CD4-positive, alpha-beta T cell (primary cell): ENCODE measurements around the gene TMEM163. TPM values are rescaled to one million over a fixed set of nuclear protein-coding genes. Genes with fewer than 3 reads are reported as not detected.

Experiments used
- ATAC-seq: fragments of 200-7000 bp; cut with Tn5 transposase; one replicate; pipeline ENCODE4 v1.10.0; 2022; ENCODE audit warnings: mild to moderate bottlenecking; ENCODE audit not compliant: poor library complexity
- CTCF ChIA-PET: fragments of 350-600 bp; sonication (Branson Sonifier 250); formaldehyde crosslinking; loops from one replicate; lab custom pipeline; 2021; ENCODE audit warnings: antibody characterized with exemption, inconsistent platforms; lab: Charles Lee
- POLR2A ChIA-PET: fragments of 350-600 bp; sonication (Branson Sonifier 250); formaldehyde crosslinking; loops from one replicate; lab custom pipeline; 2021; ENCODE audit warnings: antibody characterized with exemption, inconsistent platforms; lab: Charles Lee
- DNase-seq, 14 experiments: peaks; one replicate each; pipeline ENCODE4 v3.0.0-alpha.2; 2013 to 2020; ENCODE audit warnings: mixed read lengths in 2 of 14
- H3K27ac ChIP-seq, 2 donors: one replicate each; pipeline versions ENCODE4 v1.5.1 to v1.7.0; 2013; ENCODE audit warnings: low read length in 2 of 2, low read depth in 1 of 2, mild to moderate bottlenecking in 1 of 2
- H3K27me3 ChIP-seq, 2 experiments: 1 replicate in 1 of 2; 2 replicates in 1 of 2; pipeline versions ENCODE4 v1.6.1 to v1.7.0; 2013; ENCODE audit warnings: low read length in 2 of 2, control low read depth in 1 of 2, mild to moderate bottlenecking in 1 of 2, moderate library complexity in 1 of 2; ENCODE audit not compliant: insufficient read depth in 2 of 2, control insufficient read depth in 1 of 2
- H3K36me3 ChIP-seq: one replicate; pipeline ENCODE4 v1.6.1; 2013; ENCODE audit warnings: low read length, control low read depth; ENCODE audit not compliant: insufficient read depth
- H3K4me1 ChIP-seq: one replicate; pipeline ENCODE4 v1.6.1; 2013; ENCODE audit warnings: low read length, control low read depth; ENCODE audit not compliant: insufficient read depth
- H3K4me3 ChIP-seq: one replicate; pipeline ENCODE4 v1.5.1; 2013; ENCODE audit warnings: mild to moderate bottlenecking, low read length, moderate library complexity
- H3K9me3 ChIP-seq, 2 experiments: 1 replicate in 1 of 2; 2 replicates in 1 of 2; pipeline versions ENCODE4 v1.6.1 to v1.7.0; 2013; ENCODE audit warnings: low read length in 2 of 2, mild to moderate bottlenecking in 2 of 2, control low read depth in 1 of 2, moderate library complexity in 1 of 2; ENCODE audit not compliant: control insufficient read depth in 1 of 2, insufficient read depth in 1 of 2
- H3K27ac Mint-ChIP-seq: one replicate; pipeline ENCODE4 v1.8.0; 2020; ENCODE audit warnings: mixed read lengths
- H3K27me3 Mint-ChIP-seq: one replicate; pipeline ENCODE4 v1.8.0; 2021; ENCODE audit warnings: mixed read lengths
- H3K36me3 Mint-ChIP-seq: one replicate; pipeline ENCODE4 v1.8.0; 2021; ENCODE audit warnings: low read depth, mixed read lengths
- H3K4me1 Mint-ChIP-seq: one replicate; pipeline ENCODE4 v1.8.0; 2021; ENCODE audit warnings: low read depth, mixed read lengths
- H3K4me3 Mint-ChIP-seq: one replicate; pipeline ENCODE4 v1.8.0; 2020; ENCODE audit warnings: mild to moderate bottlenecking, mixed read lengths
- H3K9me3 Mint-ChIP-seq: one replicate; pipeline ENCODE4 v1.8.0; 2020; ENCODE audit warnings: mixed read lengths
- CTCF ChIP-seq: fragments of 200-600 bp; IDR thresholded peaks from one replicate; pipeline ENCODE4 v1.8.0; 2022; ENCODE audit warnings: antibody characterized with exemption, mild to moderate bottlenecking
- intact Hi-C, 2 experiments: fragments of 100-400 bp; cut with DNase I in 1 of 2; cut with micrococcal nuclease in 1 of 2; formaldehyde crosslinking; loops; one replicate each; pipeline versions ENCODE4 v1.15.1 to v1.9.0; 2023 to 2025; cut with DNase I, micrococcal nuclease
- total RNA-seq, 174 experiments: library from RNA in 2 of 174; stranded (reverse) in 2 of 174; gene quantifications; one replicate each; pipeline ENCODE4 v1.2.3 and lab custom pipeline; 2021 to 2026

TMEM163 gene
- total RNA-seq, 2 experiments from 2014 or later, result 0.14 to 0.47 TPM

GRCh38 chr2:134576478-134576877 is 142.3 kb downstream of the TMEM163 start:
- Histone ChIP-seq H3K27ac (no peak overlapping the region), H3K4me3 (no peak overlapping the region), H3K9me3 (no peaks in the 10 kb centered on the region), H3K4me1 (no peaks in the 10 kb centered on the region), H3K36me3 (no peaks in the 10 kb centered on the region), H3K27me3 (no peaks in the 10 kb centered on the region)
- Mint-ChIP-seq H3K4me3 (no peak overlapping the region), H3K27me3 (no peaks in the 10 kb centered on the region), H3K27ac (no peak overlapping the region), H3K4me1 (no peaks in the 10 kb centered on the region), H3K36me3 (no peaks in the 10 kb centered on the region), H3K9me3 (no peaks in the 10 kb centered on the region)
- CTCF ChIA-PET, result no interaction called here
- peak; percentile 34 for TF ChIP-seq CTCF
- intact Hi-C loops, result loop anchor here (1.0 to 2.0 kb wide), 3 partner anchors 116 to 322 kb away; no protein-coding TSS in a partner anchor
- POLR2A ChIA-PET, result no interaction called here
- peak; percentile 26 for ATAC-seq
- DNase-seq, result peak in 5 of 14 experiments; percentile 12 to 54 (median 30)

GRCh38 chr2:134575888-134576287 is 142.9 kb downstream of the TMEM163 start:
- CTCF ChIA-PET, result no interaction called here
- Histone ChIP-seq H3K27me3 (no peaks in the 10 kb centered on the region), H3K27ac (no peak overlapping the region), H3K4me1 (no peaks in the 10 kb centered on the region), H3K4me3 (no peak overlapping the region), H3K9me3 (no peaks in the 10 kb centered on the region), H3K36me3 (no peaks in the 10 kb centered on the region)
- H3K27me3 Mint-ChIP-seq, result no peaks in the 10 kb centered on the region
- POLR2A ChIA-PET, result no interaction called here
- ATAC-seq (no peak), DNase-seq (no peak)
- H3K4me1 Mint-ChIP-seq, result no peaks in the 10 kb centered on the region
- intact Hi-C loops, result loop anchor here (1.0 to 2.0 kb wide), 3 partner anchors 117 to 322 kb away; no protein-coding TSS in a partner anchor
- no peak overlapping the region for H3K4me3 Mint-ChIP-seq
- H3K9me3 Mint-ChIP-seq, result no peaks in the 10 kb centered on the region
- H3K36me3 Mint-ChIP-seq, result no peaks in the 10 kb centered on the region
- no peak overlapping the region for H3K27ac Mint-ChIP-seq
- TF ChIP-seq CTCF, result no peak

GRCh38 chr2:134574611-134575330 is 144.0 kb downstream of the TMEM163 start:
- no peak overlapping the region for H3K27ac ChIP-seq
- intact Hi-C loops, result no loop called here
- ChIA-PET CTCF (no interaction called here), POLR2A (no interaction called here)
- Mint-ChIP-seq H3K9me3 (no peaks in the 10 kb centered on the region), H3K27ac (no peak overlapping the region), H3K36me3 (no peaks in the 10 kb centered on the region), H3K4me3 (no peak overlapping the region), H3K4me1 (no peaks in the 10 kb centered on the region), H3K27me3 (peaks cover 5% of the 10 kb centered on the region)
- DNase-seq, result no peak
- no peaks in the 10 kb centered on the region for H3K9me3 ChIP-seq
- H3K36me3 ChIP-seq, result no peaks in the 10 kb centered on the region
- no peak for ATAC-seq
- no peaks in the 10 kb centered on the region for H3K27me3 ChIP-seq
- no peak for TF ChIP-seq CTCF
- no peaks in the 10 kb centered on the region for H3K4me1 ChIP-seq
- H3K4me3 ChIP-seq, result no peak overlapping the region
